Right hindlimb (tissue), 1 donor: ENCODE measurements around the gene SEPHS1.
"Not testable (repeated sequence)": the region's sequence is repeated elsewhere in the genome, so short reads cannot be mapped to it uniquely, and the experiment has no call there.

Experiments
- DNase-seq: peaks from one replicate; pipeline ENCODE4 v3.0.0-alpha.2; 2018

Gene SEPHS1

DNA sequence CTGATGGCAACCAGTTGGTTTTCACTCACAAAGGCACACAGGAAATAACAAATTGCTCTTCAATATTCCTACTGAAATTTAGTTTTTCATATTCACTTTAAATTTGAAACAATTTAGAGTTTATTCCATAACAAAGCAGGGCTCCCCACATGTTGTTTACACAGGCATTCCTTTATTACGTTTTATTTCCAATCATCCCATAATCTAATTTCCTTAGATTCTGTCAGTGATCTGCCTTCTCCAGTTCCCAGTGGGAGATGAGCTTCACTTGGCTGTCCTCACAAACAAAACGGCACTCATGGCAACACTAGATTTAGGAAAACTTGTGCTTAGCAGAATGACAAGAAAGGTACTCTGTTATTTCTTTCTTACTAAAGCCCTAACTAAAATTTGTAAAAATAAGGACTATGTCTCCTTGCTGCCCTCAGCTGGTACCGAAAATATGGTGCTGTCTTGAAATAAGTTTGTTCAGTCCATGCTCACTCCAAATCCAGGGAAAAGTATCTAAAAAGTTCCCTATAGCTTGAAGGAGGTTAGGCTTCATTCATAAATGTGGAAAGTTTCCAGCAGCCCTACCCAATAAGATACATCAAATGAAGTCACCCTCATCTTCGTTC lies 71.2 kb downstream of the SEPHS1 start:
- peak; percentile 33 for DNase-seq

DNA sequence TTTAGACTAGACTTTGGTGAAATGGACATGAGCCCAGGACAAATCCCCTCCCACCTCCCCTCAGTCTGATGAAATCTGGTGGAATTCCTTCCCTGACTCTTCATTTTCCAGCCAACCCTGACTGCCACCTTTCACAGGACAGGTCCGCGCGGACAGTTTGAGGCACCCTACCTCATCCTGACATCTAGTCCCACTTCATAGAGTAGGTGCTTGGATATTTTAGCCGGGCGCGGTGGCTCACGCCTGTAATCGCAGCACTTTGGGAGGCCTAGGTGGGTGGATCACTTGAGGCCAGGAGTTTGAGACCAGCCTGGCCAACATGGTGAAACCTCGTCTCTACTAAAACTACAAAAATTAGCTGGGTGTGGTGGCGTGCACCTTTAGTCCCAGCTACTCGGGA lies 71.9 kb downstream of the SEPHS1 start:
- not testable (repeated sequence) for DNase-seq

DNA sequence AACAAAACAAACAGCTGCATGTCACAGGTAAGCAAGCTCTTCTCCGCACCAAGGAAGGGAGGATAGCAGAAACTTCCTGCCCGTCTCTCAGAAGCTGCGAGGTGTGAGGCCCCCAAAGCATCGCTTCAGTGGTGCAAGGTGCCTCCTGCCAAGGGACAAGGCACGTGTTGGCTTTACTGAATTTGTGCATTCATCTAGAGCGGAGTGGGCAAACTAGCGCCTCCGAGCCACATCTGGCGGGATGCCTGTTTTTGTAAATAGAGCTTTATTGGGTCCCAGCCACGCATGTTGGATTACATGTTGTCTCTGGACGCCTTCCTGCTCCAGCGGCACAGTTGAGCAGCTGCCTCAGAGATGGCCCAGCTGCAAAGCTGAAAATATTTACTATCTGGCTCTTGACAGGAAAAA lies 75.9 kb downstream of the SEPHS1 start:
- DNase-seq: peak; percentile 88

DNA sequence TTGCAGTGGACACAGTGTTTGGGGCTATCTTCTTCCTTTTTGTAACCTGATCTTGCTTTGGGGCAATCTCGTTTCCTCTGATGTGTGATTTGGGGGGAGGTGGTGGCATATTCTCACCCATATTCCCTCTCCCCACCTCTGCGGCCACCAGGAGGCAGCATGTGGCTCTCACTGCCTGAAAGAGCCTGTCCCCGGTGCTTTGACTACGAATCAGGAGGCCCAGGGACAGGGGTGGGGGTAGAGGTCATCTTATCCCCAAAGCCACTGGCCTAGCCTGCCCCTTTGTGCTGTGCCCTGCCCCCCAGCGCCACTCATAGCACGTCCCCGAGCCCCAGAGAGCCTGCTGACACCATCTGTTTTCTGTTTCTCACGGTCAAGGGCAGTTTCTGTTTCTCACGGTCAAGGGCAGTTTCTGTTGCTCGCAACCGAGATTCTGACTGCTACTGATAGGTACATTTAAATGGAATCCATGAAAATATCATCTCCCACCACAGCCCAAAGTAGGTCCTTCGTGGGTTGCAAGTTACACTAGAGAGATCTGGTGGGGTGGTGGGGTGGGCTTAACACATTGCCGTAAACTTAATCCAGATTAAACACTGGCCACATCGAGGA lies 76.4 kb downstream of the SEPHS1 start:
- peak; percentile 37 for DNase-seq

DNA sequence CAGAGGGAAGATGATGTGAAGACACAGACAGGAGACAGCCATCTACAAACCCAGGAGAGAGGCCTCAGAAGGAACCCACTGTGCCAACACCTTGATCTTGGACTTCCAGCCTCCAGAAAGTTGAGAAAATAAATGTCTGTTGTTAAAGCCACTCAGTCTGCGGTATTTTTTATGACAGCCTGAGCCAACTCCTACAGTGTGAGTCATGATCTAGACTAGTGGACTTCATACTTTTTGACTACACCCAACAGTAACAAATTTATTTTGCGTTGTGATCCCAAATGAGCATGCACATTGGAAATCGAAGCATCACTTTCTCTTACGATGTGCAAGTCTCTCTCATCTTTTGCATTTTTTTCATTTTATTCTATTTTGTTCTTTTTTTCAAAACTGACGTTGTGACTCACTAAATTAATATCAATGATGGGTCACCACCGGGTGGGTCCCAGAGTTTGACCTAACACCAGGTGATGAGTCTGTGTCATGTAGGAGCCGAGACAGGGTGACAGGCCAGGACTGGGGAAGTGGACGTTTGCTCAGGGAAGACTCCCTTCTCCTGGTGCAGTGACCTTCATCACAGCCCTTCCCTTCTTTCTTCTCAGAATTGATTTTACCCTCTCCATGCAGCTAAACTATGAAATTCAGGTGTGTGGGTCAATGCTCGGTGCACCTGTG lies 77.1 kb downstream of the SEPHS1 start:
- no peak for DNase-seq

DNA sequence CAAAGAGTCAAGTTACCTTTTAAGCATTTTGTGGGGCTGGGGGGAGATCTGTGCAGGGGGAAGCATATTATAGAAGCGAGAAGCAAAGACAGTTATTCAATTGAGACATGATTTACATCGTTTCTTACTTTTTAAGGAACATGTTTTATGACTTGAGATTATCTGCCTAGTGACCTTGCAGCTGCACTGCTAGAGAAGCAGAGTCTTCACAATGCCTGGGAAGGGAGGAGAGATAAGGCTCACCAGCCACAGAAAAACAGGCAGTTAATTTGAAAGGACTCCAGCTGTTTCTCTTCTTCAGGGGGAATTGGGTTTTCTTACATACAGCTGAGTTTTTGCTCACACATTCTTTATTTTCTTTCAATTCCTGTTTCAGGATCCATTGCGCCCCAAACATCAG lies 79.3 kb downstream of the SEPHS1 start:
- no peak for DNase-seq

DNA sequence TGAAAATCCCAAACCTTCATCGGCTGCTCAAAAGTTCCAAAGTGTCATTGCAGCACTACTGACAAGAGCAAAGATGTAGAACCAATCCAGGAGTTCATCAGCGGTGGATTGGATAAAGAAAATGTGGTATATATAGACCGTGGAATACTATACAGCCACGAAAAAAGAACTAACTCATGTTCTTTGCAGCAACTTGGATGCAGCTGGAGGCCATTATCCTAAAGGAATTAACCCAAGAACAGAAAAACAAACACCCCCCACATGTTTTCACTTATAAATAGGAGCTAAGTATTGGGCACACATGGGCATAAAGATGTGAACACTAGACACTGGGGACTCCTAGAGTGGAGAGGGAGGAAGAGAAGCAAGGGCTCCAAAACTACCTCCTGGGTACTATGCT lies 79.8 kb downstream of the SEPHS1 start:
- DNase-seq: no peak
